Neural cell (in vitro differentiated cells): ENCODE measurements around the gene DTX3L.

Experiments
- EP300 ChIP-seq: fragments of 450-650 bp; conservative IDR thresholded peaks from 2 replicates; pipeline ENCODE4 v1.6.1; 2014; ENCODE audit warnings: antibody characterized with exemption, mild to moderate bottlenecking, moderate library complexity; ENCODE audit not compliant: poor library complexity, severe bottlenecking
- EZH2 ChIP-seq: fragments of 200-600, 300-800 bp; shearing (Covaris generic), sonication (generic); IDR thresholded peaks from 2 replicates; pipeline ENCODE4 v1.6.1; 2014; ENCODE audit warnings: antibody characterized with exemption, low read length, borderline replicate concordance, mild to moderate bottlenecking; ENCODE audit not compliant: insufficient read depth, poor library complexity, severe bottlenecking
- POLR2AphosphoS5 ChIP-seq: IDR thresholded peaks from 2 replicates; pipeline ENCODE4 v1.6.1; 2012
- RAD21 ChIP-seq: fragments of 450-650 bp; conservative IDR thresholded peaks from 2 replicates; pipeline ENCODE4 v1.6.1; 2014; ENCODE audit warnings: antibody characterized with exemption, mild to moderate bottlenecking, moderate library complexity
- TF ChIP-seq, protein P1 (sequence below): fragments of 450-650 bp; IDR thresholded peaks from 2 replicates; pipeline ENCODE4 v1.5.1; 2014; ENCODE audit warnings: antibody characterized with exemption, mild to moderate bottlenecking, moderate library complexity; ENCODE audit not compliant: poor library complexity, severe bottlenecking
- TF ChIP-seq, protein P2 (sequence below): IDR thresholded peaks from 2 replicates; pipeline ENCODE4 v1.6.1; 2012; ENCODE audit warnings: borderline replicate concordance

DNA sequence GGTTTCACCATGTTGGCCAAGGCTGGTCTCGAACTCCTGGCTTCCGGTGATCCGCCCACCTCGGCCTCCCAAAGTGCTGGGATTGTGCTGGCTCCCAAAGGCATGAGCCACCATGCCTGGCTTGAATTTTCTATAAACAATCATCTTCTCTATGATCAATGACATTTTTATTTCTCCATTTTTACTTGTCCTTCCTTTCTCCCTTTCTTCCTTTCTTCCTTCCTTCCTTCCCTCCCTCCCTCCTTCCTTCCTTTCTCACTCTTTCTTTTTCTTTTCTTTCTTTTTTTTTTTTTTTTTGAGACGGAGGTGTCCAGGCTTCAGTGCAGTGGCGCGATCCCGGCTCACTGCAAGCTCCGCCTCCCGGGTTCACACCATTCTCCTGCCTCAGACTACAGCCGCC, 40.8 kb upstream of the DTX3L start:
- no peak for TF ChIP-seq EP300
- no peak for TF ChIP-seq RAD21
- no peak for TF ChIP-seq EZH2
- TF ChIP-seq, protein P1, sequence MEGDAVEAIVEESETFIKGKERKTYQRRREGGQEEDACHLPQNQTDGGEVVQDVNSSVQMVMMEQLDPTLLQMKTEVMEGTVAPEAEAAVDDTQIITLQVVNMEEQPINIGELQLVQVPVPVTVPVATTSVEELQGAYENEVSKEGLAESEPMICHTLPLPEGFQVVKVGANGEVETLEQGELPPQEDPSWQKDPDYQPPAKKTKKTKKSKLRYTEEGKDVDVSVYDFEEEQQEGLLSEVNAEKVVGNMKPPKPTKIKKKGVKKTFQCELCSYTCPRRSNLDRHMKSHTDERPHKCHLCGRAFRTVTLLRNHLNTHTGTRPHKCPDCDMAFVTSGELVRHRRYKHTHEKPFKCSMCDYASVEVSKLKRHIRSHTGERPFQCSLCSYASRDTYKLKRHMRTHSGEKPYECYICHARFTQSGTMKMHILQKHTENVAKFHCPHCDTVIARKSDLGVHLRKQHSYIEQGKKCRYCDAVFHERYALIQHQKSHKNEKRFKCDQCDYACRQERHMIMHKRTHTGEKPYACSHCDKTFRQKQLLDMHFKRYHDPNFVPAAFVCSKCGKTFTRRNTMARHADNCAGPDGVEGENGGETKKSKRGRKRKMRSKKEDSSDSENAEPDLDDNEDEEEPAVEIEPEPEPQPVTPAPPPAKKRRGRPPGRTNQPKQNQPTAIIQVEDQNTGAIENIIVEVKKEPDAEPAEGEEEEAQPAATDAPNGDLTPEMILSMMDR = no peak
- TF ChIP-seq, protein P2, sequence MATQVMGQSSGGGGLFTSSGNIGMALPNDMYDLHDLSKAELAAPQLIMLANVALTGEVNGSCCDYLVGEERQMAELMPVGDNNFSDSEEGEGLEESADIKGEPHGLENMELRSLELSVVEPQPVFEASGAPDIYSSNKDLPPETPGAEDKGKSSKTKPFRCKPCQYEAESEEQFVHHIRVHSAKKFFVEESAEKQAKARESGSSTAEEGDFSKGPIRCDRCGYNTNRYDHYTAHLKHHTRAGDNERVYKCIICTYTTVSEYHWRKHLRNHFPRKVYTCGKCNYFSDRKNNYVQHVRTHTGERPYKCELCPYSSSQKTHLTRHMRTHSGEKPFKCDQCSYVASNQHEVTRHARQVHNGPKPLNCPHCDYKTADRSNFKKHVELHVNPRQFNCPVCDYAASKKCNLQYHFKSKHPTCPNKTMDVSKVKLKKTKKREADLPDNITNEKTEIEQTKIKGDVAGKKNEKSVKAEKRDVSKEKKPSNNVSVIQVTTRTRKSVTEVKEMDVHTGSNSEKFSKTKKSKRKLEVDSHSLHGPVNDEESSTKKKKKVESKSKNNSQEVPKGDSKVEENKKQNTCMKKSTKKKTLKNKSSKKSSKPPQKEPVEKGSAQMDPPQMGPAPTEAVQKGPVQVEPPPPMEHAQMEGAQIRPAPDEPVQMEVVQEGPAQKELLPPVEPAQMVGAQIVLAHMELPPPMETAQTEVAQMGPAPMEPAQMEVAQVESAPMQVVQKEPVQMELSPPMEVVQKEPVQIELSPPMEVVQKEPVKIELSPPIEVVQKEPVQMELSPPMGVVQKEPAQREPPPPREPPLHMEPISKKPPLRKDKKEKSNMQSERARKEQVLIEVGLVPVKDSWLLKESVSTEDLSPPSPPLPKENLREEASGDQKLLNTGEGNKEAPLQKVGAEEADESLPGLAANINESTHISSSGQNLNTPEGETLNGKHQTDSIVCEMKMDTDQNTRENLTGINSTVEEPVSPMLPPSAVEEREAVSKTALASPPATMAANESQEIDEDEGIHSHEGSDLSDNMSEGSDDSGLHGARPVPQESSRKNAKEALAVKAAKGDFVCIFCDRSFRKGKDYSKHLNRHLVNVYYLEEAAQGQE = no peak
- no peak for TF ChIP-seq POLR2AphosphoS5
